ENCODE data around the gene YOD1. TPM values are rescaled to one million over a fixed set of nuclear protein-coding genes. Genes with fewer than 3 reads are reported as not detected.

Gene YOD1
- total RNA-seq, 1 experiment from 2014 or later, result 19.2 TPM

DNA sequence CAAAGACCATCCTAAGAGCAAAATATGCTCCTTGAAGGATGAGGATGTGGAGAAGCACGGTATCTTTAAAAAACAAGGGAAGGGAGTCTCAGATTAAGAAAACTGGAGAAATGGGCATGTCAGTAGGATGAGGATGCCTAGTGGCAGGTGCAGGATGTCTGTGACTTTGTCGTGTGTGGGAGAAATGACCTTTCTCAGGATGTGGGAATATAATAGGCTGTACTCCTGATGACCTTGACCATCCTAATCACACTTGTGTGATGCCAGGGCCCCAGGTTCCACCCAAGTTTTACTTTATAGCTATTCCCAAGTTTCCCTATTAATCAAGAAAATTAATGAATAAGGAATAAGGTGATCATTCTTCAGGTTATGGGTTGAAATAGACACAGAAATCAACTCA, 31.3 kb downstream of the YOD1 start:
- no peak for DNase-seq
- Histone ChIP-seq H3K27me3 (ENCODE audit: control insufficient read depth, insufficient read depth, low read length) (no peaks in the 10 kb centered on the region; the same call in 1 of the 2 replicates), H3K4me3 (ENCODE audit: insufficient read depth, low read depth, low read length) (no peak overlapping the region), H3K36me3 (replicated peaks; ENCODE audit: control insufficient read depth, insufficient read depth, low read length) (no peaks in the 10 kb centered on the region)

GRCh38 chr1:207019161-207019560, 31.8 kb downstream of the YOD1 start:
- no peak for DNase-seq
- no peaks in the 10 kb centered on the region; the same call in 1 of the 2 replicates for H3K27me3 ChIP-seq (ENCODE audit: control insufficient read depth, insufficient read depth, low read length)
- no peaks in the 10 kb centered on the region for H3K36me3 ChIP-seq (replicated peaks; ENCODE audit: control insufficient read depth, insufficient read depth, low read length)
- H3K4me3 ChIP-seq (ENCODE audit: insufficient read depth, low read depth, low read length), result no peak overlapping the region

GRCh38 chr1:207018707-207019106, 32.3 kb downstream of the YOD1 start:
- no peak for DNase-seq
- H3K27me3 ChIP-seq (ENCODE audit: control insufficient read depth, insufficient read depth, low read length), result no peaks in the 10 kb centered on the region; the same call in 1 of the 2 replicates

GRCh38 chr1:207017615-207018559, 33.1 kb downstream of the YOD1 start:
- no peak for DNase-seq
- no peak overlapping the region for H3K4me3 ChIP-seq (ENCODE audit: insufficient read depth, low read depth, low read length)

More at GRCh38 chr1:207018707-207019106, 32.3 kb downstream of the YOD1 start:
- Histone ChIP-seq H3K36me3 (replicated peaks; ENCODE audit: control insufficient read depth, insufficient read depth, low read length) (no peaks in the 10 kb centered on the region), H3K4me3 (ENCODE audit: insufficient read depth, low read depth, low read length) (no peak overlapping the region)

DNA sequence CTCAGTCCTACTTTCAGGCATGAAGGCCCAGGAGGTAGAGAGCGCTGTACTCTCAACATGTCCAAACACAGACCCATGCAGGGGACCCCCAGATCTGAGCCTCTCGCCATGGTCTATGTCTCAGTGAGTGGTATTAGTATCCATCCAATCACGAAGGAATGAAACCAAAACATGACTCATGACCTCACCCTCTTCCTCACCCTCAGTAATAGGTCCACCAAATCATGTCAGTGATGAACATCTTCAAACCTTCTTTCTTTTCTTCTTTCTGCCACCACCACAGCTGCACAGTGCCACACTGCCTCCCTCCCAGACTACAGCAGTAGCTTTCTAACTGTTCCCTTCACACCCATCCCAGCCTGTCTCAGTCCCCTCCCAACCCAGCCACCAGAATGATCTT, 35.2 kb downstream of the YOD1 start:
- H3K27me3 ChIP-seq (ENCODE audit: control insufficient read depth, insufficient read depth, low read length), result no peaks in the 10 kb centered on the region; the same call in 1 of the 2 replicates
- no peak for DNase-seq
- no peak overlapping the region for H3K4me3 ChIP-seq (ENCODE audit: insufficient read depth, low read depth, low read length)
- H3K36me3 ChIP-seq (replicated peaks; ENCODE audit: control insufficient read depth, insufficient read depth, low read length), result no peaks in the 10 kb centered on the region

More at GRCh38 chr1:207017615-207018559, 33.1 kb downstream of the YOD1 start:
- no peaks in the 10 kb centered on the region; the same call in 1 of the 2 replicates for H3K27me3 ChIP-seq (ENCODE audit: control insufficient read depth, insufficient read depth, low read length)
- no peaks in the 10 kb centered on the region for H3K36me3 ChIP-seq (replicated peaks; ENCODE audit: control insufficient read depth, insufficient read depth, low read length)

DNA sequence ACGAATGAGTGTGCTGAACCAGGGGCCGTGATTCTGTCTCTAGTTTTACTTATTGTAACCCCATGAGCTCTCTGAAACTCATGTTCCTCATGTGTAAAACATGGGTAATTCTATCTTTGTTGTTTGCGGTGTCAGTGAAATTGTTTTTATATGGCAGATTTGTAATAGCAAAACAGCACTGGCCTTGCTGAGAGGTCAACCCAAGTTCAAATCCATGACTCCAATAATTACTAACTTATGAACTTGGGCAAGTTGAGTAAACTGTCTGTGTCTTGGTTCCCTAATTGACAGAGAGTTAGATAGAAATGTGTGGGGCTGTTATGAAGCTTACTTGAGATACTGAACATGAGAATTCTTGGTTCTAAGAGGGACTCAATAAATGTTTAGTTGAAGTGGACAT, 36.3 kb downstream of the YOD1 start:
- H3K36me3 ChIP-seq (replicated peaks; ENCODE audit: control insufficient read depth, insufficient read depth, low read length), result no peaks in the 10 kb centered on the region
- H3K27me3 ChIP-seq (ENCODE audit: control insufficient read depth, insufficient read depth, low read length), result no peaks in the 10 kb centered on the region; the same call in 1 of the 2 replicates
- no peak for DNase-seq
- no peak overlapping the region for H3K4me3 ChIP-seq (ENCODE audit: insufficient read depth, low read depth, low read length)

- no peaks in the 10 kb centered on the region for H3K36me3 ChIP-seq (replicated peaks; ENCODE audit: control insufficient read depth, insufficient read depth, low read length)
- H3K27me3 ChIP-seq (ENCODE audit: control insufficient read depth, insufficient read depth, low read length), result no peaks in the 10 kb centered on the region; the same call in 1 of the 2 replicates
- no peak for DNase-seq
- no peak overlapping the region for H3K4me3 ChIP-seq (ENCODE audit: insufficient read depth, low read depth, low read length)
Observed at GRCh38 chr1:207013321-207014085, 37.5 kb downstream of the YOD1 start.

- Histone ChIP-seq H3K27me3 (ENCODE audit: control insufficient read depth, insufficient read depth, low read length) (no peaks in the 10 kb centered on the region; the same call in 1 of the 2 replicates), H3K36me3 (replicated peaks; ENCODE audit: control insufficient read depth, insufficient read depth, low read length) (no peaks in the 10 kb centered on the region), H3K4me3 (ENCODE audit: insufficient read depth, low read depth, low read length) (no peak overlapping the region)
- DNase-seq, result no peak
Observed at GRCh38 chr1:207010726-207011125, 40.3 kb downstream of the YOD1 start.

DNA sequence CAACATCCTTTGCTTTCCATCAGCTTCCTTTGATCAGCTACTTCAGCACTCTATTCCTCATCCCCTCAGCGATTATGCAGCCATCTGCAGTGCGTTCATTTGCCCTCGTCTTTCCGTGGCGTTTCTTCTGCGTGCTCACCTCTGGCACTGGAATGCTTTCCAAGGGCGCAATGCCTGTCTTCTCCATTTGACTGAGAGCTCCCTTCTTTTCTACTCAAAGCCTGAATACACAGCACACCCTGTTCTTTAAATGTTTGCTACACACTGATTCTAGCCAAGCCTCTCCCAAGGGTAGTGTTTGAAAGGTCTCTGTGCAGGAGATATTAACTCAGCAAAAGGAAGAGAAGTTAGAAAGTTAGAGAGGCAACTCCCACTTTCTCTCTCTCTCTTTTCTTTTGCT, 41.1 kb downstream of the YOD1 start:
- no peak for DNase-seq
- no peaks in the 10 kb centered on the region; the same call in 1 of the 2 replicates for H3K27me3 ChIP-seq (ENCODE audit: control insufficient read depth, insufficient read depth, low read length)
- H3K36me3 ChIP-seq (replicated peaks; ENCODE audit: control insufficient read depth, insufficient read depth, low read length), result no peaks in the 10 kb centered on the region
- H3K4me3 ChIP-seq (ENCODE audit: insufficient read depth, low read depth, low read length), result no peak overlapping the region

GRCh38 chr1:207009182-207009850, 41.7 kb downstream of the YOD1 start:
- DNase-seq, result no peak
- Histone ChIP-seq H3K36me3 (replicated peaks; ENCODE audit: control insufficient read depth, insufficient read depth, low read length) (no peaks in the 10 kb centered on the region), H3K27me3 (ENCODE audit: control insufficient read depth, insufficient read depth, low read length) (no peaks in the 10 kb centered on the region; the same call in 1 of the 2 replicates), H3K4me3 (ENCODE audit: insufficient read depth, low read depth, low read length) (no peak overlapping the region)

- no peak overlapping the region for H3K4me3 ChIP-seq (ENCODE audit: insufficient read depth, low read depth, low read length)
- H3K27me3 ChIP-seq (ENCODE audit: control insufficient read depth, insufficient read depth, low read length), result no peaks in the 10 kb centered on the region; the same call in 1 of the 2 replicates
- no peaks in the 10 kb centered on the region for H3K36me3 ChIP-seq (replicated peaks; ENCODE audit: control insufficient read depth, insufficient read depth, low read length)
- no peak for DNase-seq
Observed at GRCh38 chr1:207007352-207008033, 43.5 kb downstream of the YOD1 start.

DNA sequence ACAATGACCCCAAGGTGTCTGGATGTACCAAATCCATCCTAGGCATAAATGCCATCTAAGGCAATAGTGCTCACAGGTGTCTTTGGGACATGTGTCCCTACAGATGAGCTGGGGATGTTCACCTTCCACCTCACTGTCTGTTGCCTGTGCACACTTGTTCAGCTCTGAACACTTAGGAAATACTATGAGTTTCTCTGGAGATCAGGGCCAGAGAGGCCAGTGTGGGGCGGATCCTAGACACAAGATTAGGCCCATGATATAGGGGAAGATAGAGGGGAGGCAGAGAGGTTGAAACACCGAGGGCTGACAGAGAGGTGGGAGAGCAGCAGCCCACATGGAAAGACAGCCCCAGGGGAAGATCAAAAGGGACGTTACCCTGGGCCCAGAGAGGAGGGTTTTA, 44.1 kb downstream of the YOD1 start:
- Histone ChIP-seq H3K36me3 (replicated peaks; ENCODE audit: control insufficient read depth, insufficient read depth, low read length) (no peaks in the 10 kb centered on the region), H3K27me3 (ENCODE audit: control insufficient read depth, insufficient read depth, low read length) (no peaks in the 10 kb centered on the region; the same call in 1 of the 2 replicates), H3K4me3 (ENCODE audit: insufficient read depth, low read depth, low read length) (no peak overlapping the region)
- no peak for DNase-seq

GRCh38 chr1:207006083-207006482, 44.9 kb downstream of the YOD1 start:
- H3K27me3 ChIP-seq (ENCODE audit: control insufficient read depth, insufficient read depth, low read length), result no peaks in the 10 kb centered on the region; the same call in 1 of the 2 replicates
- H3K36me3 ChIP-seq (replicated peaks; ENCODE audit: control insufficient read depth, insufficient read depth, low read length), result no peaks in the 10 kb centered on the region
- DNase-seq, result no peak

More at GRCh38 chr1:207006083-207006482, 44.9 kb downstream of the YOD1 start:
- no peak overlapping the region for H3K4me3 ChIP-seq (ENCODE audit: insufficient read depth, low read depth, low read length)
